SK-N-MC (cell line): ENCODE data around the gene DPEP1.

ENCODE experiments used
- EZH2 ChIP-seq: fragments of 200-600 bp; sonication (generic); IDR thresholded peaks from one replicate; pipeline ENCODE4 v1.6.1; 2017; ENCODE audit warnings: antibody characterized with exemption
- FOXP2 ChIP-seq: optimal IDR thresholded peaks from 2 replicates; pipeline ENCODE3; 2011; ENCODE audit warnings: mild to moderate bottlenecking, moderate library complexity; ENCODE audit not compliant: insufficient read depth; ENCODE audit errors: extremely low read length, control extremely low read depth
- POLR2AphosphoS5 ChIP-seq: IDR thresholded peaks from 2 replicates; pipeline ENCODE4 v1.6.1; 2012; ENCODE audit warnings: mild to moderate bottlenecking, low read depth, low read length, borderline replicate concordance

DNA sequence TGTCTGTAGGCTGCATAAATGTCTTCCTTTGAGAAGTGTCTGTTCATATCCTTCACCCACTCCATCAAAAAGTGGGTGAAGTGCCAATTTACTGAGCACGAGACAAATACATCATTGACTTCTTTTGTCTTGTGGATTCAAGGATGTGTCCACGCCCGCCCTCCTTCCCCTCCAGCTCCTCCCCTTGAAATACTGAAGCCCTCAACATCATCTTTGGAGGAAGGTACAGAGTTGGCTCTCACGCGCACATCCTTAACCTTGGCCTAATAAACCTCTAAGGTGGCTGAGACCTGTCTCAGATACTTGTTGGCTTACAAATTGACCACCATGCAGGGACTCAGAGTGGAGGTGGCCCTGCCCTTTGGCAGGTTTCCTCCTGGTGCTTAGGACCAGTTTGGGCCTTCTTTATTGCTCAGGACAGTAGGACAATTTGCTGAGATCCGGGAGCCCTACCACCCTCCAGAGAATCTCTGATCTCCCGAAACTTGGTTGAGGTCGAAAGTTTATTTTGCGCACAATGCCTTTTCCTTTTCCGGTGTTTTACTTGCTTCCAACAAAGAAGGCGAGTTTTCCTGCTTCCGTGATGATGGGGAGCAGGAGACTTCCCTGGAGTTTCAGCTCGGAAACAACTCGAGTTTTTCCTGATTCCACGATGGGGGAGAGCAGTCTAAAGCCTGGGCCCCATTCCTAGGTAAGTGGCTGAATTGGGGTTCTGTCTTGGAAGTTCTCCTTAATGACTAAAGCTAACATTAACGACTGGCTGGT is 58.9 kb downstream of the DPEP1 start:
- no peak for TF ChIP-seq POLR2AphosphoS5
- no peak for TF ChIP-seq EZH2
- TF ChIP-seq FOXP2: no peak
